COLO668 (cell line): Measurements from ENCODE around the gene PI4KA.
"Not testable (repeated sequence)": the region's sequence is repeated elsewhere in the genome, so short reads cannot be mapped to it uniquely, and the experiment has no call there.

Source experiments
- DNase-seq: peaks from one replicate; lab custom pipeline; 2025; ENCODE audit not compliant: unreplicated experiment; lab: John Stamatoyannopoulos, UW

PI4KA gene

GRCh38 chr22:20858615-20859416 is at the start of gene PI4KA, which contains the start of gene SNAP29:
Gene PI4KA (minus strand): TSS chr22:20858811. CDS start chr22:20858725, 86 bp downstream.
Gene SNAP29 (plus strand): TSS chr22:20859007. CDS start chr22:20859111, 104 bp downstream.
- peak; percentile 99 for DNase-seq

DNA sequence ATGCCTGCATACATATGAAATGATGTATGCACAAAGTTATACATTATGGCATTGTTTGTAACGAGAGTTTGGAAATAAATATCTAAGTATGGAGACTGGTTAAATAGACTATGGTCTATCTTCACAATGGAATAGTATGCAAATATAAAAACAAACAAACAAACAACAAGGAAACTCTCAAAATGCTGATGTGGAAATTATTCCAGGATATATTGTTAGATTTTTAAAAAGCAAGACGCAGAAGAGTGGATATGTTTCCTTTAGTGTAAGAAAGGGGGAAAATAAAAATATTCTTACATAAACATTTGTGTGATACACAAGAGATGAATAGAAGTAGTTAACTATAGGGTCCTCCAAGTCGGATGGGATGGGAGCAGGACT is 47.8 kb upstream of the PI4KA start:
- no peak for DNase-seq

GRCh38 chr22:20905415-20906386 is 47.1 kb upstream of the PI4KA start:
- no peak for DNase-seq

GRCh38 chr22:20904980-20905355 is 46.4 kb upstream of the PI4KA start:
- DNase-seq, result no peak

DNA sequence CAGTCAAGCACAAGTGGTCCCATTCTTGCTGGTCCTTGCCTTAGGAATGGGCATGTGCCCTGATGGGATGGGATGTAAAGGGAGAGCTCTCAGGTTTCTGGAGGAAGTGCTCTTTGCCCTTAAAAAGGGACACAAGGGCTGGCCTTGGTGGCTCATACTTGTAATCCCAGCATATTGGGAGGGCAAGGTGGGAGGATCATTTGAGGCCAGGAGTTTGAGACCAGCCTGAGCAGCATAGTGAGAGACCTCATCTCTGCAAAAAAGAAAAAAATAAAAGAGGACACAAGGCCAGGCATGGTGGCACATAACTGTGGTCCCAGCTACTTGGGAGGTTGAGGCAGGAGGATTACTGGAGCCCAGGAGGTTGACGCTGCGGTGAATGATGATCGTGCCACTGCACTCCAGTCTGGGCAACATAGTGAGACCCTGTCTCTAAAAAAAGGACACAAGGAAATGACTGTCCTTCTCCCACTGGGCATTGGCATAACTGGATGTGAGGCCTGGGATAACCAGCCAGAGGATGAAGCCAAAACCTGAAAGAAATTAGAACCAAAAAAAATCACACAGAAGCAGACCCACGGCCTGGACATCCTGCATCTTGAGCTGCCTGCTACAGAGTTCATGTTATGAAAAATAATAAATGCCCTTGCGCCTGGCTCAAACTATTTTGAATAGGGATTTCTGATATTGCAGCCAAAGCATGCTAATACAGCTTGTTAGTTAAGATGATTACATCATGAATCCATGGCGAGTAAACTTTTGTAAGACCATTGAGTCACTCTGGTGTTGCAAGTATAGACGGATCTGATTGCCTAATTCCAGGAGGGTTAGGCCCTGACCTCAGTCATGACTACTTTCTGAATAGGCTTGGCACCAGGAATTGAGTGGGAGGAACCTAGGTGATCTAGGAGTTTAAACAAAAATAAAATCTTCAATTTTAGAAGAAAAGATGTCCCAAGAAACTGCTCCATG is 45.7 kb upstream of the PI4KA start:
- DNase-seq, result no peak

GRCh38 chr22:20903093-20903492 is 44.5 kb upstream of the PI4KA start:
- DNase-seq, result no peak

DNA sequence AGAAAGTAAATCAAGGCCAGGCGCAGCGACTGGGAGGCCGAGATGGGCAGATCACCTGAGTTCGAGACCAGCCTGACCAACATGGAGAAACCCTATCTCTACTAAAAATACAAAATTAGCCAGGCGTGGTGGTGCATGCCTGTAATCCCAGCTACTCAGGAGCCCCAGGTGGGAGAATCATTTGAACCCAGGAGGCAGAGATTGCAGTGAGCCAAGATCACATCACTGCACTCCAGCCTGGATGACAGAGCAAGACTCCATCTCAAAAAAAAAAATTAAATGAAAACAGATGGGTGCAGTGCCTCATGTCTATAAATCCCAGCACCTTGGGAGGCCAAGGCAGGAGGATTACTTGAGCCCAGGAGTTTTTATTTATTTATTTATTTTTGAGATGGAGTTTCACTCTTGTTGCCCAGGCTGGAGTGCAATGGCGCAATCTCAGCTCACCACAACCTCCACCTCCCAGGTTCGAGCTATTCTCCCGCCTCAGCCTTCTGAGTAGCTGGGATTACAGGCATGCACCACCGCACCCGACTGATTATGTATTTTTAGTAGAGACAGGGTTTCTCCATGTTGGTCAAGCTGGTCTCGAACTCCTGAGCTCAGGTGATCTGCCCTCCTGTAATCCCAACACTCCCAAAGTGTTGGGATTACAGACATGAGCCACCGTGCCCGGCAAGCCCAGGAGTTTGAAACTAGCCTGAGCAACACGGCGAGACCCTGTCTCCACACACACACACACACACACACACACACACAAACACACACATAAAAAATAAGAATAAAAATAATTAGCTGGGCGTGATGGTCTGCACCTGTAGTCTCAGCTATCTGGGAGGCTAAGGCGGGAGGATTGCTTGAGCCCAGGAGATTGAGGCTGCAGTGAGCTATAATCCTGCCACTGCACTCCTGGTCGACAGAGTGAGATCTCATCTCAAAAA is 42.8 kb upstream of the PI4KA start:
- not testable (repeated sequence) for DNase-seq

- DNase-seq, result no peak
Measured at GRCh38 chr22:20899827-20900423, 41.3 kb upstream of the PI4KA start.

- DNase-seq, result not testable (repeated sequence)
Measured at GRCh38 chr22:20897737-20898136, 39.1 kb upstream of the PI4KA start.

- DNase-seq, result no peak
Measured at GRCh38 chr22:20890975-20891374, 32.4 kb upstream of the PI4KA start.

DNA sequence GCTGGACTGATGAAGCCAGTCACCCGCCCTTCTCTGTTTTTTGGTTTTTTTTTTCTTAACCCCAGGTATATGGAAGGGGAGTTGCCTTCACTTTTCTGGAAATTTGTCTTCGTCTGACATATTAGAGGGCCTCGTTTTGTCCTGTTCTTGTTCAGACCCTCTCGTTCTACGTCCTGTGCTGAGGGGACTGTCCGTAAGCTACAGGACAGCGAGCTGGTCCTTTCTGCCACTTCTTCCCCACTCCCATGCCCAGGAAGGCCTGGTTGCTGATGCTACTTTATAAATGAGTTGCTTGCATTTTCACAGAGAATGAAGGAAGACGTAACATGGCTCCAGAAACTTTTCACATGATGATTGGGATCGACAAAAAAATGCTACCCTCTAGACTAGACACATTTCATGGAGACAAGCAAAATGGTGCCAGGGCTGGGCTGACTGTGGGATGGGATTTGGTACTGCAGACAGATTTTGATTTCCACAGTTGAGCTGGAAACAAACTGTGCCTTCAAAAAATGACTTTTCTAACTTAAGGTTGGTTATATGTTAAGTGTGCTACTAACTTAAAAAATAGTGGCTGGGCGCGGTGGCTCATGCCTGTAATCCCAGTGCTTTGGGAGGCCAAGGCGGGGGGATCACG is 31.4 kb upstream of the PI4KA start:
- no peak for DNase-seq

DNA sequence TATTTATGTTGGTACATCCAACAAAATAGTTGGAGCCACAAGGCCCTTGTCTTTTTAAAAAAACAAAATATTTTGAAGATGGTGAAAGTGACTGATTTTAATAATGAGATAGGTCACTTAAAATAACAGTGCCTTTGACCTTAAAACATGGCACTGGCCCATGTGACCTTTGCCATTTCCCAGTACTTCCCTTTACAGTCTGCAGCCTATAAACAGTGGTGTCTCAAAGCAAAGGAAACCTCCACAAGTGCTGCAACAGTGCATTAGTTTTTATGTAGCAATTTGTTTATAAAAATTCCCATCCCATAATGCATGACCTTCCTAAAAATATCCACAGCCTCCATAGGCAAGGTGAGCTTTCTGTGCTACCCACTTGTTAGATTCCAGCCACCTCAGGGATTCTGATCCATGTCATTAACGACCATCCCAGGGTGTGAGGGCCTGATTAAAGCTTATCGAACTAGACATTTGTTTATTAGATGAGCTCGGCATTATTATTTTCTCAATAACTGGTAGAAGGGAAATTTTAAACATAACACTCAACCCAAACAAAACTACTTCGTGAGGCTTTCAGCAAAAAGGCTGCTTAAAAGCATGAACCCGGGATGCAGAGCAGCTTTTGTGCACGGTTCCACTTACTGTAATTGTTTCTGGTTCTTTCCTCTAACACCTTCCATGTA is 30.6 kb upstream of the PI4KA start:
- DNase-seq, result no peak

DNA sequence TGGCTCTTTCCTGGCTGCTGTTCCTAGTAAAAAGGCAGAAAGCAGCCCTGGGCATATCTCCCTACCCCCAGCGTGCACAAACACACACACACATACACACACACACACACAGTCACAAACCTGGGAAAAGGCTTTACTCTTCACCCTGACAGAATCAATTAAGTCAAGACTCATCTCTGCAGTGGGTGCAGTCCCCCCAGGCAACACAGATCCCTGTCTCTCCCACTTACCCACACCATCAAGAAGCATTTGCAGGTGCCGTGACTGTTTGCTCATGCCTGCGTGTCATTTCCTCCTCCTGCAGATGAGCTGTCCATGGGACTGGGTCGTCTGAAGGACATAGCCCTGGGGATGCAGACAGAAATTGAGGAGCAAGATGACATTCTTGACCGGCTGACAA is 28.8 kb upstream of the PI4KA start:
- DNase-seq, result no peak

DNA sequence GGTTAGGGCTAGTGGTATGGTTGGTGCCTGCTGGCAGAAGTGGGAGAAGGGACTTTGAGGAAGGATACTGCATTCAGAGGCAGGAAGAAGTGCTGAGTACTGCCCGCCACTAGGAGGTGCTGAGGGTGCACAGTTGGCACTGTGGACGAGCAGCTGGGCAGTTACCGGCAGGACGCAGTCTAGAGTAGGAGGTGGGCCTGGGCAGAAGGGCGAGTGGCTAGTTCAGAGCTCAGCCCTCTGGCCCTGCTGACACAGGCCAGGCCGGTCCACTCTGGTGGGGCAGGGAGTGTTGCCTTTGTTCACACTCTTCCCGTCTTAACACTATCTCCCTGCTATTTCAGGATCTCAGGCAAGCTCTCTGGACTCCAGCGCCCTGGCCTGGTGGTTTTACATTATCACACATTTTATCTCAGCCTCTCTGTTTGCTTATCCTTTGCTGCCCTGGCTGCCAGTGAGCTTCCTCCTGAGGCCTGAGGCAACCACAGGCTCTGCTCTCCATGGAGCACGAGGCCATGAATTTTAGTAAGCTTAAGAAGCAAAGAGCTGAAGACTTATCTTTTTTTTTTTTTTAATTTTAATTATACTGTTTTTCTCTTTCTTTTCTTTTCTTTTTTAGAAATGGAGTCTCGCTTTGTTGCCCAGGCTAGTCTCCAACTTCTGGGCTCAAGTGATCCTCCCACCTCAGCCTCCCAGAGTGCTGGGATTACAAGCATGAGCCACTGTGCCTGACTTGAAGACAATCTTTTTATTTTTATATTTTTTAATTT is 27.1 kb upstream of the PI4KA start:
- DNase-seq, result peak; percentile 81

DNA sequence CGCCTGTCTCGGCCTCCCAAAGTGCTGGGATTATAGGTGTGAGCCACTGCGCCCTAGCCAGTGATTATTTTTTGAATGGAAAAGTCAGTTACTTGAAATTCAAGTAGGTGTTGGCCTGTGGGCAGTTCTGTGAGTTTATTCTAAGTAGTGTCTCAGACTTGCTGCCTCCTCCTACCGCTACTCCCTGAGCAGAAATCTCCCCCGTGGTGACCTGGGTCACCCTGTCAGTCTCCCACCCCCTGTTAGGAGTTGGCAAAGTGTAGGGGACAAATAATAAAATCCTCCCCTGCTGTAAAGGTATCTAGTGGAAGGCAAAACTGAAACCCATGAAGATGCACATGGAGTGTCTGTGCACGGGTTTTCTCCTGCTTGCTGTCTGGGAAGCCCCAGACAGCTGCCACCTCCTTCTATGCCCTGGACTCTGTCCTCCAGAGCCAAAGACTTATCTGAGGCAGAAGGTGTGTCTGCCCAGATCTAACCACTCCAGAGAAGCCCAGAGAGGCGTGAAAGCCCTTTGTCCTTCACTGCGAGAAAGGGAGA is 26.5 kb upstream of the PI4KA start:
- no peak for DNase-seq

DNA sequence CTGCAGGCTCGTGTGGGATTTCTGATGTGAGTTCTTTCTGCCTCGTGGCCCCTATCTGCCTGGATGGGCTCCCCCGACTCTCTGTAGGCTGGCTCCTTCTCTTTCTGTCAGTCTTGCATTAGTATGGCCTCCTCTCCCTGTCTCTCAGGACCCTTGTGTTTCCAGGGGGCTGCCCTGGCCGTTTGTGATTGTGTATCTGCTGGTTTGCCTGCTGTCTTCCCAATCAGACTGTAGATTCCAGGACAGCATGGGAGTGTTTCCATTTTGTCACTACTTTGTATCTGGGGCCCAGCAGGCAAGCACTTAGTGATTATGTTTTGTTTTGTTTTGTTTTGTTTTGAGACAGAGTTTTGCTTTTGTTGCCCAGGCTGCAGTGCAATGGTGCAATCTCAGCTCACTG is 25.8 kb upstream of the PI4KA start:
- no peak for DNase-seq

DNA sequence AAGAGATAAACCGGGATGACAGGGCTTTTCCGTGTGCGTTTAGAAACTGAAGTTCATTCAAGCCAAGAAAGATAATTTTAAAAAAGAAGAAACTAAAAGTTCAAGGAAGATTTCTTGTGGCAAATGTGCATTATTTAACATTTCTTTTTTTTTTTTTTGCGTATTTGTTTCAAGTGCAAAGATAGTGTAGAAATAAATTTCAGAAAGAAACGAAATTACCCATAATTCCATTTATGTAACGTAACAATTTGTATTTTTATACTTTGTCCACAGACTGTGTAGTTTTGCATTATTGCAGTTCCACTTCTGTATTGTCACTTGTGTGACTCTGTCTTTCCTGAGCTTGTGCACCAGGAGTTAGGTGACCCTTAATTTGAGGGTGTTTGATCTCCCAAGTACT is 24.2 kb upstream of the PI4KA start:
- no peak for DNase-seq
